ENCODE results near the gene NUP153.
A peak's percentile ranks its signal among the peaks of the same experiment; 100 is the strongest.
"Not testable (repeated sequence)": the region's sequence is repeated elsewhere in the genome, so short reads cannot be mapped to it uniquely, and the experiment has no call there.

The NUP153 gene

GRCh38 chr6:17612048-17612447 is 94.7 kb downstream of the NUP153 start:
- Mint-ChIP-seq H3K27me3 (no peaks in the 10 kb centered on the region), H3K4me3 (no peak overlapping the region), H3K9me3 (no peaks in the 10 kb centered on the region), H3K27ac (no peak overlapping the region), H3K4me1 (no peaks in the 10 kb centered on the region)
- ATAC-seq (no peak), DNase-seq (no peak)

- H3K4me1 Mint-ChIP-seq: no peaks in the 10 kb centered on the region
- no peaks in the 10 kb centered on the region for H3K9me3 Mint-ChIP-seq
- ATAC-seq: no peak
- DNase-seq: no peak
- no peak overlapping the region for H3K4me3 Mint-ChIP-seq
- no peaks in the 10 kb centered on the region for H3K27me3 Mint-ChIP-seq
- no peak overlapping the region for H3K27ac Mint-ChIP-seq
Observed at GRCh38 chr6:17610835-17611234, 95.9 kb downstream of the NUP153 start.

- no peak for DNase-seq
- H3K27me3 Mint-ChIP-seq: no peaks in the 10 kb centered on the region
- ATAC-seq: no peak
- peaks cover 28% of the 10 kb centered on the region for H3K4me1 Mint-ChIP-seq
- H3K4me3 Mint-ChIP-seq: no peak overlapping the region
- no peak overlapping the region for H3K27ac Mint-ChIP-seq
- no peaks in the 10 kb centered on the region for H3K9me3 Mint-ChIP-seq
Observed at GRCh38 chr6:17606606-17607005, 100.1 kb downstream of the NUP153 start.

GRCh38 chr6:17602888-17603287 is 103.8 kb downstream of the NUP153 start:
- H3K27me3 Mint-ChIP-seq: no peaks in the 10 kb centered on the region
- peak overlapping the region in 1 of 2 donors; percentile 43 for H3K4me3 Mint-ChIP-seq
- H3K27ac Mint-ChIP-seq: no peak overlapping the region
- ATAC-seq (no peak), DNase-seq (no peak)
- no peaks in the 10 kb centered on the region for H3K9me3 Mint-ChIP-seq
- H3K4me1 Mint-ChIP-seq: peaks cover 39% of the 10 kb centered on the region

GRCh38 chr6:17601386-17601703 is 105.4 kb downstream of the NUP153 start:
- no peak for DNase-seq
- Mint-ChIP-seq H3K4me1 (peaks cover 39% of the 10 kb centered on the region), H3K4me3 (peak overlapping the region; percentile 90 to 94), H3K9me3 (no peaks in the 10 kb centered on the region), H3K27ac (peak overlapping the region; percentile 70 to 97), H3K27me3 (no peaks in the 10 kb centered on the region)
- ATAC-seq: no peak

- peak; percentile 67 for ATAC-seq
- Mint-ChIP-seq H3K9me3 (no peaks in the 10 kb centered on the region), H3K27me3 (no peaks in the 10 kb centered on the region), H3K27ac (peak overlapping the region; percentile 70 to 97), H3K4me1 (peaks cover 39% of the 10 kb centered on the region), H3K4me3 (peak overlapping the region; percentile 90 to 94)
- DNase-seq: peak; percentile 58 to 74
Observed at GRCh38 chr6:17600527-17601385, 106.0 kb downstream of the NUP153 start.

GRCh38 chr6:17599877-17600526 is 106.7 kb downstream of the NUP153 start, which contains the start of gene FAM8A1:
TSS of gene FAM8A1 (plus strand) at chr6:17600302. CDS start at chr6:17600410, 108 bp downstream.
- peak within 1 kb of the TSS; percentile 90 to 94 for H3K4me3 Mint-ChIP-seq
- ATAC-seq: peak; percentile 92
- H3K27ac Mint-ChIP-seq: peak within 1 kb of the TSS; percentile 72 to 97

GRCh38 chr6:17596085-17596484 is 110.6 kb downstream of the NUP153 start:
- Mint-ChIP-seq H3K27me3 (no peaks in the 10 kb centered on the region), H3K4me1 (peaks cover 6% of the 10 kb centered on the region), H3K4me3 (no peak overlapping the region), H3K27ac (no peak overlapping the region), H3K9me3 (no peaks in the 10 kb centered on the region)
- no peak for DNase-seq
- no peak for ATAC-seq

More at GRCh38 chr6:17599877-17600526, 106.7 kb downstream of the NUP153 start, which contains the start of gene FAM8A1:
- peak; percentile 92 to 96 for DNase-seq
- H3K9me3 Mint-ChIP-seq: no peaks in the 10 kb centered on the region
- peaks cover 39% of the 10 kb centered on the region for H3K4me1 Mint-ChIP-seq
- no peaks in the 10 kb centered on the region for H3K27me3 Mint-ChIP-seq

GRCh38 chr6:17593246-17593645 is 113.5 kb downstream of the NUP153 start:
- no peaks in the 10 kb centered on the region for H3K27me3 Mint-ChIP-seq
- no peak overlapping the region for H3K4me3 Mint-ChIP-seq
- DNase-seq (no peak), ATAC-seq (no peak)
- peaks cover 7% of the 10 kb centered on the region for H3K4me1 Mint-ChIP-seq
- H3K27ac Mint-ChIP-seq: peak overlapping the region in 1 of 2 donors; percentile 48
- H3K9me3 Mint-ChIP-seq: no peaks in the 10 kb centered on the region

GRCh38 chr6:17591287-17591686 is 115.4 kb downstream of the NUP153 start:
- no peaks in the 10 kb centered on the region for H3K9me3 Mint-ChIP-seq
- no peak overlapping the region for H3K27ac Mint-ChIP-seq
- H3K27me3 Mint-ChIP-seq: no peaks in the 10 kb centered on the region
- no peak overlapping the region for H3K4me3 Mint-ChIP-seq
- ATAC-seq (no peak), DNase-seq (no peak)
- peaks cover 7% of the 10 kb centered on the region for H3K4me1 Mint-ChIP-seq

- Mint-ChIP-seq H3K4me3 (no peak overlapping the region), H3K4me1 (peaks cover 7% of the 10 kb centered on the region), H3K27me3 (no peaks in the 10 kb centered on the region), H3K9me3 (no peaks in the 10 kb centered on the region), H3K27ac (no peak overlapping the region)
- ATAC-seq: peak; percentile 67
- DNase-seq: no peak
Observed at GRCh38 chr6:17589406-17590096, 117.2 kb downstream of the NUP153 start.

GRCh38 chr6:17588011-17588410 is 118.7 kb downstream of the NUP153 start:
- no peaks in the 10 kb centered on the region for H3K27me3 Mint-ChIP-seq
- H3K27ac Mint-ChIP-seq: no peak overlapping the region
- H3K4me1 Mint-ChIP-seq: peaks cover 13% of the 10 kb centered on the region
- no peak overlapping the region for H3K4me3 Mint-ChIP-seq
- ATAC-seq (no peak), DNase-seq (no peak)
- H3K9me3 Mint-ChIP-seq: no peaks in the 10 kb centered on the region

GRCh38 chr6:17586623-17587022 is 120.1 kb downstream of the NUP153 start:
- not testable (repeated sequence) for H3K27ac Mint-ChIP-seq, H3K4me3 Mint-ChIP-seq, H3K27me3 Mint-ChIP-seq, DNase-seq, H3K9me3 Mint-ChIP-seq, ATAC-seq
- peaks cover 13% of the 10 kb centered on the region for H3K4me1 Mint-ChIP-seq

GRCh38 chr6:17585766-17586490 is 120.8 kb downstream of the NUP153 start:
- no peak for DNase-seq

GRCh38 chr6:17584241-17584803 is 122.4 kb downstream of the NUP153 start:
- ATAC-seq (peak; percentile 63), DNase-seq (no peak)
- Mint-ChIP-seq H3K27ac (no peak overlapping the region), H3K9me3 (peaks cover 0 to 5% of the 10 kb centered on the region in 2 donors), H3K4me1 (peaks cover 10% of the 10 kb centered on the region), H3K27me3 (peaks cover 14% of the 10 kb centered on the region), H3K4me3 (no peak overlapping the region)

More at GRCh38 chr6:17585766-17586490, 120.8 kb downstream of the NUP153 start:
- no peak for ATAC-seq
- Mint-ChIP-seq H3K4me3 (no peak overlapping the region), H3K9me3 (peaks cover 0 to 4% of the 10 kb centered on the region in 2 donors), H3K27ac (no peak overlapping the region), H3K27me3 (peaks cover 11% of the 10 kb centered on the region), H3K4me1 (peaks cover 13% of the 10 kb centered on the region)
